ENCODE results near the gene DNAAF2. TPM values are rescaled to one million over a fixed set of nuclear protein-coding genes. Genes with fewer than 3 reads are reported as not detected.

The DNAAF2 gene
- total and polyA plus RNA-seq, 2 of the 8 experiments (the other 6 are each of a cell fraction or from before 2014, with no cell fraction given), result 12.2 to 30.0 TPM

- no peak for TF ChIP-seq HDAC6 (IDR thresholded peaks at IDR 0.05; ENCODE audit: low read depth, low read length)
- peak; percentile 80 for TF ChIP-seq TBP (IDR thresholded peaks at IDR 0.05; ENCODE audit: low read depth, low read length)
- TF ChIP-seq JUN (IDR thresholded peaks at IDR 0.05; ENCODE audit: low read depth, low read length), result no peak
- no peak for TF ChIP-seq CBX5 (IDR thresholded peaks at IDR 0.05; ENCODE audit: low read depth, low read length)
- no peak for TF ChIP-seq SP1 (IDR thresholded peaks at IDR 0.05; ENCODE audit: low read depth, low read length)
Observed at GRCh38 chr14:49598485-49599300, 36.4 kb downstream of the DNAAF2 start, which contains the start of gene LRR1 (continued).

All from H1 (cell line).